Endothelial cell (in vitro differentiated cells): ENCODE data around the gene TEK. TPM values are rescaled to one million over a fixed set of nuclear protein-coding genes. Genes with fewer than 3 reads are reported as not detected.

Experiments used
- DNase-seq: peaks from one replicate; pipeline ENCODE4 v3.0.0; 2021; ENCODE audit warnings: low spot score
- H3K27ac Mint-ChIP-seq: one replicate; pipeline ENCODE4 v1.8.0; 2021; ENCODE audit warnings: mixed read lengths, inconsistent platforms; ENCODE audit not compliant: unreplicated experiment
- H3K27me3 Mint-ChIP-seq: one replicate; pipeline ENCODE4 v1.8.0; 2021; ENCODE audit warnings: mild to moderate bottlenecking, moderate library complexity, mixed read lengths, inconsistent platforms; ENCODE audit not compliant: unreplicated experiment
- H3K36me3 Mint-ChIP-seq: one replicate; pipeline ENCODE4 v1.8.0; 2021; ENCODE audit warnings: mild to moderate bottlenecking, low read depth, mixed read lengths, inconsistent platforms; ENCODE audit not compliant: unreplicated experiment
- H3K4me1 Mint-ChIP-seq: one replicate; pipeline ENCODE4 v1.8.0; 2021; ENCODE audit warnings: mild to moderate bottlenecking, mixed read lengths, inconsistent platforms; ENCODE audit not compliant: unreplicated experiment
- H3K4me3 Mint-ChIP-seq: one replicate; pipeline ENCODE4 v1.8.0; 2021; ENCODE audit warnings: mild to moderate bottlenecking, mixed read lengths, inconsistent platforms; ENCODE audit not compliant: unreplicated experiment
- H3K9me3 Mint-ChIP-seq: one replicate; pipeline ENCODE4 v1.8.0; 2021; ENCODE audit warnings: mixed read lengths, inconsistent platforms; ENCODE audit not compliant: unreplicated experiment
- total RNA-seq: library from RNA; stranded (reverse); fragmentation: NEBNext Ultra II Directional; extraction: Animal tissue kit (Norgen Biotek cat#: 25700); gene quantifications from one replicate; pipeline ENCODE4 v1.2.1, GENCODE V29; 2021; ENCODE audit not compliant: unreplicated experiment
- TF ChIP-seq, protein P1 (sequence below): fragments of 200-600 bp; sonication (generic); IDR thresholded peaks from one replicate; pipeline ENCODE4 v1.5.0; 2021; ENCODE audit warnings: antibody characterized with exemption; ENCODE audit not compliant: unreplicated experiment

The TEK gene
- total RNA-seq, 1 donor from 2014 or later = 448 TPM

DNA sequence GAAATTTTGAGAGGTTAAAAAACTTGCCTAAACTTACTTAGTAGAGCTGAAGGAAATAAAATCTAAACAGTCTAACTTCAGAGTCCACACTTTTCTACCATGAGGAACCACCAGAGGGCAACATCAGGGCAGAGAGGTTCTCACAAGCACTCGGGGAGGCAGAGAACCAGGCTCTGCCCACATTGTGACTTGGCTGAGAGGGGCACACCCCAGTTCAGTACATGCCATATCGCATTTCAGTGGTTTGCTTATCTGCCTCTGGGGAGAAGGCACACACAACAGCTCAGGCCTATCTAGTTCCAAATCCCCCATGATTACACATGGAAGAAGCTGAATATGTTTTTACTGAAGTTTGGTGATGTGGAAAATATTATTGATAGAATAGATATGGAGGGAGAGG, 138.7 kb downstream of the TEK start:
- H3K4me1 Mint-ChIP-seq = no peaks in the 10 kb centered on the region
- H3K9me3 Mint-ChIP-seq = no peaks in the 10 kb centered on the region
- TF ChIP-seq, protein P1, sequence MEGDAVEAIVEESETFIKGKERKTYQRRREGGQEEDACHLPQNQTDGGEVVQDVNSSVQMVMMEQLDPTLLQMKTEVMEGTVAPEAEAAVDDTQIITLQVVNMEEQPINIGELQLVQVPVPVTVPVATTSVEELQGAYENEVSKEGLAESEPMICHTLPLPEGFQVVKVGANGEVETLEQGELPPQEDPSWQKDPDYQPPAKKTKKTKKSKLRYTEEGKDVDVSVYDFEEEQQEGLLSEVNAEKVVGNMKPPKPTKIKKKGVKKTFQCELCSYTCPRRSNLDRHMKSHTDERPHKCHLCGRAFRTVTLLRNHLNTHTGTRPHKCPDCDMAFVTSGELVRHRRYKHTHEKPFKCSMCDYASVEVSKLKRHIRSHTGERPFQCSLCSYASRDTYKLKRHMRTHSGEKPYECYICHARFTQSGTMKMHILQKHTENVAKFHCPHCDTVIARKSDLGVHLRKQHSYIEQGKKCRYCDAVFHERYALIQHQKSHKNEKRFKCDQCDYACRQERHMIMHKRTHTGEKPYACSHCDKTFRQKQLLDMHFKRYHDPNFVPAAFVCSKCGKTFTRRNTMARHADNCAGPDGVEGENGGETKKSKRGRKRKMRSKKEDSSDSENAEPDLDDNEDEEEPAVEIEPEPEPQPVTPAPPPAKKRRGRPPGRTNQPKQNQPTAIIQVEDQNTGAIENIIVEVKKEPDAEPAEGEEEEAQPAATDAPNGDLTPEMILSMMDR = peak; percentile 78
- H3K27ac Mint-ChIP-seq = no peak overlapping the region
- peak; percentile 51 for DNase-seq
- no peak overlapping the region for H3K4me3 Mint-ChIP-seq
- peaks cover 18% of the 10 kb centered on the region for H3K36me3 Mint-ChIP-seq
- H3K27me3 Mint-ChIP-seq = peaks cover 4% of the 10 kb centered on the region

DNA sequence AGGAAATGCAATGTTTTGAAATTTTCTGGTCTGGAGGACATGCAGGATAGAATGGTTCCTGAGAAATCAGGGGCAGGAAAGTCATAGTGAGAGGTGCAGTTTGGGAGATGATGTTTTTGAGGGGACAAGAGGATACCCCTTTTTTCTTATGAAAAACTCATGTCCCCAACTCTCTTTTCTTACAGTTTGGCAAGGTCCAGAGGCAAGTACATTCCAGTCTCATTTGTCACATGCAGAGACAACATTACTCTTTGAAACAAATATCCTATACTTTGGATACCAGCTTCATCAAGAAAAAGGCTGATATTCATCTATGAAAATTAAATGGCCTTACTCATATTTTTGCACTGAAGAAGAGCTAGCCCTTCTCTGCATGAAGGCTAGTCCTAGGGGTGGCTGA, 139.7 kb downstream of the TEK start:
- Mint-ChIP-seq H3K9me3 (no peaks in the 10 kb centered on the region), H3K4me1 (no peaks in the 10 kb centered on the region), H3K27ac (no peak overlapping the region), H3K27me3 (peaks cover 4% of the 10 kb centered on the region), H3K4me3 (no peak overlapping the region), H3K36me3 (peaks cover 11% of the 10 kb centered on the region)
- DNase-seq = no peak
- TF ChIP-seq, protein P1 = no peak

DNA sequence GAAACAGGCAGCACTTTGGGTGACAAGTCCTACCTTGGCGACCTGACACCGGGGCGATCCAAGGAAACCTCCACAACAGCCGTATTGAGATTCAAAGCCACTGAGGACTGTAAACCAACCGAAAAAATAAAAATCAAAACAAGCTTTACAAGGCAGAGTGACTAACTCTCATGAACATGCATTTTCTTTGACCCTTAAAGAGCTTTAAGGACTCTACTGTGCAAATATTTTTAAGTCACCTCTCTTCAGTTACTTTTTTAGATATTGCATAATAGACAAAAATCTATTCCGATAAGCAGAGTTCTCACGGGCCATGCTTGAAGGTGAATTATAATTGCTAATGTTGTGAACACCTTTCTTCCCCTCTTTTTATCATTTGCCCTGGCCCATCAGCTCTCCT, 149.6 kb downstream of the TEK start:
- DNase-seq = no peak
- Mint-ChIP-seq H3K9me3 (no peaks in the 10 kb centered on the region), H3K36me3 (no peaks in the 10 kb centered on the region), H3K4me3 (no peak overlapping the region), H3K27ac (no peak overlapping the region), H3K27me3 (no peaks in the 10 kb centered on the region), H3K4me1 (peaks cover 2% of the 10 kb centered on the region)
- TF ChIP-seq, protein P1 = no peak

DNA sequence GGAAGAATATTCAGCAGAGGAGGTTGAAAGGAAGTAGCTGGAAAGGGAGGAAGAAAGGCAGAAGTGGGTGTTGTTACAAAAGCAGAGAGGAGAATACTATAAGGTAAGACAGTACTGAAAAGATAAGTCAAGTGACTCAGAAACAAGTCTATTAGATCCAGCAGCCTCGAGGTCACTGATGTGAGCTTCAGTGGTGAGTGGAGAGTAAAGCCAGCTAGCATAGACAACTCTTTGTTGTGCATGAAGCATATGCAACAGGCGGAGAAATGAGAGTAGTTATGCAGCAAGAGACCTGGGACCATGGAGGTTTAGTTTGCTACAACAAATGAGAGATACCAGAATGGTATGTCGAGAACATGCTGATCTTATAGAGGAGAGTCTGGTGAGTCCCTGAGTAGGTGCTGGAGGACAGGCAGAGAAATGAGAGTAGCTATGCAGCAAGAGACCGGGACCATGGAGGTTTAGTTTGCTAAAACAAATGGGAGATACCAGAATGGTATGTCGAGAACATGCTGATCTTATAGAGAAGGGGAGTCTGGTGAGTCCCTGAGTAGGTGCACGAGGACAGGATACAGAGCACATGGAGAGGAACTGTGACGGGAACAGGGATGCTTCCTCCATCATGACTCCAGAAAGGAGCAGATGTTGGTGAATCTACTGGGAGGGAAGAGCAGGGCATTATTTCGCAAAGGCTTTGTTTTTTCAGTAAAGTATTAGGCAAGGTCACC, 151.9 kb downstream of the TEK start:
- TF ChIP-seq, protein P1 = no peak
- H3K9me3 Mint-ChIP-seq = no peaks in the 10 kb centered on the region
- peaks cover 2% of the 10 kb centered on the region for H3K4me1 Mint-ChIP-seq
- H3K27me3 Mint-ChIP-seq = no peaks in the 10 kb centered on the region
- DNase-seq = no peak
- no peak overlapping the region for H3K27ac Mint-ChIP-seq
- H3K4me3 Mint-ChIP-seq = no peak overlapping the region
- no peaks in the 10 kb centered on the region for H3K36me3 Mint-ChIP-seq

DNA sequence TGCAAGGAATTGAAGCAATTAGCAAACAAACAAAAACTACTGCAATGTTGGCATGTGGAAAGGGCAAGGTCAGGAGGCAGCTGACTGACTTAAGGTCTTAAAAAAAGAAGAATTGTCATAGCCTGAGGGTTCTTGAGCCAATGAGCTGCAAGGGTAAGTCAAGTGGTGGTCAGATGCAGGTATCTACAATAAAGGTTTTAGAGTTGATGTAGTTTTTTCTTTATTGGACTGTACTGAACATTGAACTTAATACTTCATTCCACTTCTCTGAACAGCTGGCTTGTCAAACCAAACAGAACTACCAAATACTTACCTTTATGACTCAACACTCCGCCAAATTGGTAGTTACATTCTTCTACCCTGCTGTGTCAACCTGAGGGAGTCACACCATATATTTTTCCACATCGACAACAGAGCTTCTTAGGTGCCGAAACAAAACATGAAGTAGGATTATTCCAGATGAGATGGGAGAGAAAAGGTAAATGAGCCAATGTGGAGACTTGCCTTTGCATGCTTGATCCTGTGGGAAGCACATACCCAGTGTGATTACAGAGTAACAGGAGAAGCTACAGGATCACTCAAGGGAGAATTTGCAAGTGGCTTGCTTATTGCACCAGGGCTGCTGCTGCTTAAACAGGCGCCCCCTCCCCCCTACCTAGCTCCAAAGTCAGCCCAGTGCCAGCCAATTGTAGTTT, 152.6 kb downstream of the TEK start:
- Mint-ChIP-seq H3K4me3 (no peak overlapping the region), H3K27ac (no peak overlapping the region), H3K4me1 (peaks cover 2% of the 10 kb centered on the region), H3K27me3 (no peaks in the 10 kb centered on the region), H3K36me3 (no peaks in the 10 kb centered on the region), H3K9me3 (no peaks in the 10 kb centered on the region)
- no peak for DNase-seq
- TF ChIP-seq, protein P1 = no peak
